Omental fat pad (tissue), 4 donors: Measurements from ENCODE around the gene FABP6. TPM values are rescaled to one million over a fixed set of nuclear protein-coding genes. Genes with fewer than 3 reads are reported as not detected.
A peak's percentile ranks its signal among the peaks of the same experiment; 100 is the strongest.

Source experiments
- ATAC-seq: fragments of 150-250 bp; one replicate; pipeline ENCODE4 v1.9.1; 2016; ENCODE audit warnings: mild to moderate bottlenecking, moderate library complexity; ENCODE audit not compliant: low FRiP score
- DNase-seq: peaks from one replicate; pipeline ENCODE4 v3.0.0-alpha.2; 2019; ENCODE audit warnings: low spot score
- CTCF ChIP-seq, 3 donors: fragments of 450-650 bp; IDR thresholded peaks; one replicate each; pipeline ENCODE4 v1.5.1; 2016 to 2017; ENCODE audit warnings: antibody characterized with exemption in 3 of 3, mild to moderate bottlenecking in 3 of 3, moderate library complexity in 2 of 3
- total RNA-seq, 4 donors: library from RNA; depleted of rRNA; stranded (reverse); fragments of >200 nt; gene quantifications; one replicate each; pipeline ENCODE4 v1.1.0, GENCODE V29; 2016

Gene FABP6
- total RNA-seq, 4 donors from 2014 or later, result not detected

DNA sequence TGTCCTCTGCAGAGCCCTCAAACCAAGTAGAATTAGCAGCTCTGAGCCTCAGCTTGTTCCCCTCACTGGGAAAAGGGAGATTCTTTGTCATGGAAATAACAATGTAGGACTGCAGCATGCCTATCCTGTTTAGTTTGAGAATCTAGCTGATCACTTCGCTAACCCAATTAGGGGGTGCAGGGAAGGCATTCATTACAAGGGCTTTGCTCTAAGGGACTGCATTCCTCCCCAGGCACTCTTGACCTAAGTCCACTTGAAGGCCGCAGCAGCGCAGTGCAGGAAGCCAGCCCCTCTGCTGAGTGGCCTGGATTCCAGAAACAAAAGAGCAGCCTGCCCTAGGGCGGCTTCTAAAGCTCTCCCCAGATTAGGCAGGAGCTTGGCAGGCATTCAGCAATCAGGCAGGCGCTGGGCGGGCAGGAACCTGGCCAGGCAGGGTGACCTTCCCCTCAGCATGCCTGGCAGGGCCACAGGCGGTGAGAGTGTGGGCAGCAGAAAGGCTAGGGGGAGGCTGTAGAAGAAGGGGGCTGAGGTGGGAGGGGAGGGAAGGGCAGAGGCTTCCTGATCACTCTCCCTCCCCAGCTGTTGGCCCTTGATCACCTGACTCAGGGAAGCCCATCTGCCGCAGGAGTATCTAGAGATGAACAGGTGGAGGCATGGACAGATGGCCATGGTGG is 58.2 kb downstream of the FABP6 start:
- DNase-seq, result no peak
- peak; percentile 63 for ATAC-seq
- no peak for TF ChIP-seq CTCF (IDR thresholded peaks at IDR 0.05)

Other genes starting within 250 kb of the FABP6 start
- gene TTC1, start 220.4 kb upstream of the FABP6 start, total RNA-seq, result 10 to 100 TPM; 27.3 to 36.4 (median 27.8) TPM
- 10 to 100 TPM; 18.3 to 47.4 (median 24.4) TPM for gene PWWP2A, start 110.1 kb upstream of the FABP6 start, total RNA-seq
- gene CCNJL, start 83.1 kb downstream of the FABP6 start, total RNA-seq, result 1 to 10 TPM in 1 of 4 donors, under 1 TPM in 3; 0.24 to 5.4 (median 0.45) TPM
- under 1 TPM in 3 of 4 donors, not detected in 1; 0.19 to 0.47 (median 0.25) TPM for gene C1QTNF2, start 141.1 kb downstream of the FABP6 start, total RNA-seq
- gene FAM200C, start 170.5 kb downstream of the FABP6 start, total RNA-seq, result 1 to 10 TPM in 3 of 4 donors, under 1 TPM in 1; 0.84 to 5.7 (median 2.5) TPM
- 10 to 100 TPM; 49.6 to 96.6 (median 64.9) TPM for gene SLU7, start 189.6 kb downstream of the FABP6 start, total RNA-seq
- 10 to 100 TPM in 1 of 4 donors, 1 to 10 TPM in 3; 2.5 to 13.9 (median 6.1) TPM for gene PTTG1, start 192.3 kb downstream of the FABP6 start, total RNA-seq